B cell (primary cell): ENCODE measurements around the gene TBC1D21. TPM values are rescaled to one million over a fixed set of nuclear protein-coding genes. Genes with fewer than 3 reads are reported as not detected.

ENCODE experiments used
- ATAC-seq: fragments of 200-7000 bp; cut with Tn5 transposase; one replicate; pipeline ENCODE4 v1.10.0; 2021; ENCODE audit warnings: low read depth, mild to moderate bottlenecking, moderate number of reproducible peaks, moderate library complexity
- CTCF ChIA-PET: fragments of 350-600 bp; sonication (Branson Sonifier 250); formaldehyde crosslinking; loops from one replicate; lab custom pipeline; 2021; ENCODE audit warnings: antibody characterized with exemption, inconsistent platforms; lab: Charles Lee
- POLR2A ChIA-PET: fragments of 350-600 bp; sonication (Branson Sonifier 250); formaldehyde crosslinking; loops from one replicate; lab custom pipeline; 2021; ENCODE audit warnings: antibody characterized with exemption; lab: Charles Lee
- DNase-seq: peaks from one replicate; pipeline ENCODE4 v3.0.0; 2013
- H2AFZ ChIP-seq: 2 replicates; pipeline ENCODE4 v1.6.1; 2012; ENCODE audit warnings: mild to moderate bottlenecking, low read depth, low read length; ENCODE audit not compliant: insufficient read depth, poor library complexity, severe bottlenecking
- H3K27ac ChIP-seq, 2 donors: 1 replicate in 1 of 2; 2 replicates in 1 of 2; pipeline ENCODE4 v1.5.1; 2012 to 2013; ENCODE audit warnings: low read length in 2 of 2, mild to moderate bottlenecking in 2 of 2, moderate library complexity in 1 of 2
- H3K27me3 ChIP-seq, 4 experiments: fragments of 200-600 bp in 1 of 4; sonication (generic) in 1 of 4; replicated peaks in 1 of 4; 1 replicate in 2 of 4; 2 replicates in 2 of 4; pipeline versions ENCODE4 v1.6.1 to v1.7.0; 2013 to 2016; ENCODE audit warnings: low read length in 3 of 4, mild to moderate bottlenecking in 2 of 4, mixed read lengths in 1 of 4, moderate library complexity in 1 of 4; ENCODE audit not compliant: insufficient read depth in 4 of 4, control insufficient read depth in 3 of 4; ENCODE audit errors: control extremely low read depth in 1 of 4
- H3K36me3 ChIP-seq, 2 experiments: replicated peaks in 1 of 2; 1 replicate in 1 of 2; 2 replicates in 1 of 2; pipeline versions ENCODE4 v1.6.1 to v1.7.1; 2013; ENCODE audit warnings: low read length in 1 of 2; ENCODE audit not compliant: insufficient read depth in 2 of 2, control insufficient read depth in 1 of 2; ENCODE audit errors: control extremely low read depth in 1 of 2, extremely low read depth in 1 of 2
- H3K4me1 ChIP-seq, 2 donors: fragments of 200-600 bp in 1 of 2; sonication (generic) in 1 of 2; 1 replicate in 1 of 2; 2 replicates in 1 of 2; pipeline versions ENCODE4 v1.5.1 to v1.6.1; 2013 to 2017; ENCODE audit warnings: low read length in 2 of 2; ENCODE audit not compliant: control insufficient read depth in 2 of 2, insufficient read depth in 2 of 2
- H3K4me2 ChIP-seq: replicated peaks from 2 replicates; pipeline ENCODE3; 2012; ENCODE audit warnings: mild to moderate bottlenecking, low read depth, low read length; ENCODE audit not compliant: poor library complexity, severe bottlenecking
- H3K4me3 ChIP-seq, 5 experiments: fragments of 200-600 bp in 1 of 5; sonication (generic) in 1 of 5; 1 replicate in 3 of 5; 2 replicates in 2 of 5; pipeline versions ENCODE4 v1.5.1 to v1.7.0; 2011 to 2016; ENCODE audit warnings: low read length in 4 of 5, mild to moderate bottlenecking in 4 of 5, low read depth in 2 of 5, control low read depth in 1 of 5, moderate library complexity in 1 of 5; ENCODE audit not compliant: insufficient read depth in 1 of 5; ENCODE audit errors: control extremely low read depth in 1 of 5, extremely low read depth in 1 of 5
- H3K79me2 ChIP-seq: fragments of 200-600 bp; sonication (generic); one replicate; pipeline ENCODE4 v1.6.0; 2016; ENCODE audit warnings: low read length; ENCODE audit not compliant: control insufficient read depth, insufficient read depth
- H3K9ac ChIP-seq: fragments of 200-600 bp; sonication (generic); 2 replicates; pipeline ENCODE4 v1.6.1; 2017; ENCODE audit warnings: mild to moderate bottlenecking, low read length, moderate library complexity
- H3K9me3 ChIP-seq, 3 donors: one replicate each; pipeline versions ENCODE4 v1.6.1 to v1.7.1; 2013; ENCODE audit warnings: low read length in 2 of 3; ENCODE audit not compliant: control insufficient read depth in 2 of 3, insufficient read depth in 1 of 3; ENCODE audit errors: control extremely low read depth in 1 of 3
- H4K20me1 ChIP-seq: 2 replicates; pipeline ENCODE4 v1.6.0; 2012; ENCODE audit warnings: mild to moderate bottlenecking, low read length; ENCODE audit not compliant: insufficient read depth, control insufficient read depth, poor library complexity, severe bottlenecking
- H3K27ac Mint-ChIP-seq: one replicate; pipeline ENCODE4 v1.8.0; 2021; ENCODE audit warnings: mixed read lengths
- H3K27me3 Mint-ChIP-seq: one replicate; pipeline ENCODE4 v1.8.0; 2021; ENCODE audit warnings: mixed read lengths
- H3K4me1 Mint-ChIP-seq: one replicate; pipeline ENCODE4 v1.8.0; 2021; ENCODE audit warnings: mixed read lengths
- H3K4me3 Mint-ChIP-seq: one replicate; pipeline ENCODE4 v1.8.0; 2021; ENCODE audit warnings: mixed read lengths
- H3K9me3 Mint-ChIP-seq: one replicate; pipeline ENCODE4 v1.8.0; 2022; ENCODE audit warnings: mixed read lengths; ENCODE audit not compliant: insufficient read depth
- EZH2 ChIP-seq: IDR thresholded peaks from 2 replicates; pipeline ENCODE4 v1.6.1; 2012; ENCODE audit warnings: borderline replicate concordance, low read depth, mild to moderate bottlenecking, moderate library complexity, low read length; ENCODE audit not compliant: insufficient read depth, poor library complexity, severe bottlenecking
- WGBS: methylation state at CpG from one replicate; pipeline ENCODE4 v1.1.5; 2013; ENCODE audit warnings: missing lambda C conversion rate; ENCODE audit not compliant: insufficient coverage; 5-methylcytosine and 5-hydroxymethylcytosine counted together
- intact Hi-C: fragments of 100-400 bp; cut with micrococcal nuclease; formaldehyde crosslinking; loops from one replicate; pipeline ENCODE4 v1.10.0; 2022
- polyA plus RNA-seq: library from polyadenylated mRNA; depleted of rRNA; stranded (reverse); fragments of >200 nt; gene quantifications from 2 replicates; pipeline ENCODE4 v1.2.3, GENCODE V29; 2012
- total RNA-seq, 2 donors: library from RNA; stranded (reverse); fragments of 120-200 nt in 1 of 2; gene quantifications; 1 replicate in 1 of 2; 2 replicates in 1 of 2; pipeline versions ENCODE4 v1.2.3 to v1.2.4, GENCODE V29; 2013 to 2022
- TF ChIP-seq, protein P1 (sequence below): fragments of 200-600 bp; IDR thresholded peaks from one replicate; pipeline ENCODE4 v1.8.0; 2022; ENCODE audit warnings: antibody characterized with exemption, mild to moderate bottlenecking

The TBC1D21 gene
- total and polyA plus RNA-seq, 2 donors (not counting 1 experiment from before 2014, with no cell fraction given): not detected

DNA sequence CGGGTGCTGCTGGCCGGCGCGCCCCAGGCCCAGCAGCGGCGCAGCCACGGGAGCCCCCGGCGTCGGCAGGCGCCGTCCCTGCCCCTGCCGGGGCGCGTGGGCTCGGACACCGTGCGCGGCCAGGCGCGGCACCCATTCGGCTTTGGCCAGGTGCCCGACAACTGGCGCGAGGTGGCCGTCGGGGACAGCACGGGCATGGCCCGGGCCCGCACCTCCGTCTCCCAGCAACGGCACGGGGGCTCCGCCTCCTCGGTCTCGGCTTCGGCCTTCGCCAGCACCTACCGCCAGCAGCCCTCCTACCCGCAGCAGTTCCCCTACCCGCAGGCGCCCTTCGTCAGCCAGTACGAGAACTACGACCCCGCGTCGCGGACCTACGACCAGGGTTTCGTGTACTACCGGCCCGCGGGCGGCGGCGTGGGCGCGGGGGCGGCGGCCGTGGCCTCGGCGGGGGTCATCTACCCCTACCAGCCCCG lies 53.7 kb downstream of the TBC1D21 start:
- H3K4me3 ChIP-seq: peak overlapping the region in 3 of 5 experiments; percentile 50 to 65 (median 56)
- H3K4me2 ChIP-seq: peak overlapping the region; percentile 78
- no peak for DNase-seq
- ChIA-PET CTCF (interaction anchor here (1.0 to 2.6 kb wide), 7 partner anchors 9 to 53 kb away, joined by 3 to 8 read pairs (median 3); no protein-coding TSS in a partner anchor), POLR2A (no interaction called here)
- H3K27me3 ChIP-seq: peaks cover 0 to 50% (median 16%) of the 10 kb centered on the region in 4 experiments
- H3K36me3 ChIP-seq: no peaks in the 10 kb centered on the region
- WGBS: 2% methylated on average over 65 of the region's 65 CpGs
- H3K4me3 Mint-ChIP-seq: peak overlapping the region; percentile 67
- peaks cover 6 to 11% of the 10 kb centered on the region in 2 donors for H3K4me1 ChIP-seq
- ATAC-seq: peak; percentile 24
- peak overlapping the region; percentile 82 for H2AFZ ChIP-seq
- H3K9ac ChIP-seq: peak overlapping the region; percentile 62
- H4K20me1 ChIP-seq: no peaks in the 10 kb centered on the region
- peaks cover 29% of the 10 kb centered on the region for H3K27me3 Mint-ChIP-seq
- H3K27ac Mint-ChIP-seq: no peak overlapping the region
- peaks cover 10% of the 10 kb centered on the region for H3K4me1 Mint-ChIP-seq
- no peaks in the 10 kb centered on the region for H3K79me2 ChIP-seq
- peak overlapping the region in 1 of 2 donors; percentile 39 for H3K27ac ChIP-seq
- TF ChIP-seq EZH2: peak; percentile 29
- TF ChIP-seq, protein P1, sequence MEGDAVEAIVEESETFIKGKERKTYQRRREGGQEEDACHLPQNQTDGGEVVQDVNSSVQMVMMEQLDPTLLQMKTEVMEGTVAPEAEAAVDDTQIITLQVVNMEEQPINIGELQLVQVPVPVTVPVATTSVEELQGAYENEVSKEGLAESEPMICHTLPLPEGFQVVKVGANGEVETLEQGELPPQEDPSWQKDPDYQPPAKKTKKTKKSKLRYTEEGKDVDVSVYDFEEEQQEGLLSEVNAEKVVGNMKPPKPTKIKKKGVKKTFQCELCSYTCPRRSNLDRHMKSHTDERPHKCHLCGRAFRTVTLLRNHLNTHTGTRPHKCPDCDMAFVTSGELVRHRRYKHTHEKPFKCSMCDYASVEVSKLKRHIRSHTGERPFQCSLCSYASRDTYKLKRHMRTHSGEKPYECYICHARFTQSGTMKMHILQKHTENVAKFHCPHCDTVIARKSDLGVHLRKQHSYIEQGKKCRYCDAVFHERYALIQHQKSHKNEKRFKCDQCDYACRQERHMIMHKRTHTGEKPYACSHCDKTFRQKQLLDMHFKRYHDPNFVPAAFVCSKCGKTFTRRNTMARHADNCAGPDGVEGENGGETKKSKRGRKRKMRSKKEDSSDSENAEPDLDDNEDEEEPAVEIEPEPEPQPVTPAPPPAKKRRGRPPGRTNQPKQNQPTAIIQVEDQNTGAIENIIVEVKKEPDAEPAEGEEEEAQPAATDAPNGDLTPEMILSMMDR: no peak
- no peaks in the 10 kb centered on the region for H3K9me3 Mint-ChIP-seq
- H3K9me3 ChIP-seq: peaks cover 0 to 5% (median 0%) of the 10 kb centered on the region in 3 donors
- intact Hi-C loops: no loop called here
